HTERT RPE-1 (cell line): ENCODE data around the gene FER.
"Not testable (repeated sequence)": the region's sequence is repeated elsewhere in the genome, so short reads cannot be mapped to it uniquely, and the experiment has no call there.

Source experiments
- in situ Hi-C: fragments of 300-500 bp; cut with MboI; formaldehyde crosslinking; loops from 4 replicates; pipeline ENCODE4 v1.14.3; 2020; ENCODE audit warnings: low sequenced_read_pairs

FER gene

DNA sequence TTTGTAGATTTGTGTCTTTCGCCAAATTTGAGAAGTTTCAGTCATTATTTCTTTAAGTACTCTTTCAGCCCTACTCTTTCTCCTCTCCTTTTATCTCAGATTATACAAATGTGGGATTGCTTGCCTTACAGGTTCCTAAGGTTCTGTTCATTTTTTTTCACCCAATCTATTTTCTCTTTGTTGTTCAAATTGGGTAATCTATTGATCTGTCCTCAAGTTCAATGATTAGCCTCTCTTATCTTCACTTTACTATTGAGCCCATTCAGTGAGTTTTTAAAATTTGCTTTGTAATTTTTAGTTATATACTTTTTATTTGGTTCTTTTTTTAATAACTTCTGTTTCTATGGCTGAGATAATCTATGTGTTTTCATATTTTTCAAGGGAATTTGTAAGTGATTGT is 282.1 kb downstream of the FER start:
- in situ Hi-C loops = no loop called here

DNA sequence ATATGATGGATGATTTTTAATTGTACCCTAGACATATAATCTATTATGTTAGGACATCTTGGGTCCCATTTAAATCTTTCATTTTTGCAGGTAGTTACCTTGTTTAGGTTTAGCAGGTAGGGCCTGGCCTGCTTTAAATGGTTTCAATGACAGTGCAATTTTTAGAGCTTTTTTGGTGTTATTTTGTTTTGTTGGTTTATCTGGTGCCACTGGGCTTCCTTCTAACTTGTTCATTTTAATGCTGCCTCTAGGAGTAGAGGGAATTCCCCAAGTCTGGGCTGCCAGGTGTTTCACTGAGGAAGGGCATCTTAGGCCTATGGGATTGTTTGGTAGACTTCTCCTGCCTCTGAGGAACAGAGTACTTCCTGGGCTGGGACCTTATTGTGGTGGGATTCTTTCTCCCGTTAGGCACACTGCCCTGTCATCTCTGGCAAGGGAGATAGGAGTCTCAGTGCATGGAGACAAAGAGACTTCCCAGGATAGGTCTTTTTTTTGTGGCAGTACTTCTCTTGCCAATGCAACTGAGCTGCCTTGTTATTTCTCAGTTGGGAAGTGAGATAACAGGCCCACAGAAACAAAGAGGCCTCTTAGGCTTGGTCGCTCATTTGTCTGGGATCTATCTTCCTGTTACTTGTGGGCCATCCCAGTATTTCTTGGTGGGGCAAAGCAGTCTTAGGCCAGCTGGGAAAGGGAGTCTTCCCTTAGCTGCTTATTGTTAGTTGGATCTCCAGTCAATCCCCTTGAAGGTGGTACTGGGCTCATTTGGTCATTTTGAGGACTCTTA is 282.9 kb downstream of the FER start:
- in situ Hi-C loops = no loop called here

DNA sequence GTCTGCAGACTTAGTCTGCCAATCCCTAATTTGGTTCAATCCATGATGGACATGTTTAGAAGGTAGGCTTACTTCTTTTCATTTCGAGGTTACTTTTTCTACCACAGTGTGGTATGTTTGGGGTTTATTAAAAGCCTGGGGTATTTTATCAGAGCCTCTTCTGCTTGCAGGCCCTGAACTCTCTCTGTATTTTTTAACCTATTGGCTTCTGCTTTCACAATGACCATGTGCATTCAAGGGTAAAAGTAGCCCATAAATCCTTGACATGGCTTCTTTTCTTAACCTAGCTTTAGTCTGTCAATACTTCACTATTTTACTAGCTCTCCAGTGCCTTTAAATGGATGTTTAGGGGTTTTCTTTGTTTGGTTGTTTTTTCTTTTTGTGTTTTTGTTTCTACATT is 286.6 kb downstream of the FER start:
- in situ Hi-C loops = no loop called here

- in situ Hi-C loops = no loop called here
Measured at GRCh38 chr5:109035436-109035835, 287.7 kb downstream of the FER start.

GRCh38 chr5:109038209-109038840 is 290.6 kb downstream of the FER start:
- in situ Hi-C loops = no loop called here

DNA sequence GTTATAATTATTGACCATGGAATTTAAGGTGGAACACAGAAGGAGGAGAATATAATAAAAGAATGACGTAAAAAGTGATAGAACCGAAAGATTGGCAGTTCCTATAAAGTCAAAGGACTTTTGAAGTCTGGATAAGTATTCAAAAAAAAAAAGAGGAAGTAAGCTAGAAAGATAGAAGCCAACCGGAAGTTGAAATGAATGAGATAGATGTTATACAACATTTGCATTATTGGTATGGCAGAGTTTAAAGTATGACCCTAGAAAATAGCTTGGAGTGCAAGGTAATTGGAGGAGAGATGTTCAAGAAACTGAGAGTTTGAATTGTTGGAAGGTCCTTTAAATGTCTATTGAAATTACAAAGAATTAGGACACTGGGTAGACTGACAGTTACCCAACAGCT is 293.6 kb downstream of the FER start:
- in situ Hi-C loops = no loop called here

DNA sequence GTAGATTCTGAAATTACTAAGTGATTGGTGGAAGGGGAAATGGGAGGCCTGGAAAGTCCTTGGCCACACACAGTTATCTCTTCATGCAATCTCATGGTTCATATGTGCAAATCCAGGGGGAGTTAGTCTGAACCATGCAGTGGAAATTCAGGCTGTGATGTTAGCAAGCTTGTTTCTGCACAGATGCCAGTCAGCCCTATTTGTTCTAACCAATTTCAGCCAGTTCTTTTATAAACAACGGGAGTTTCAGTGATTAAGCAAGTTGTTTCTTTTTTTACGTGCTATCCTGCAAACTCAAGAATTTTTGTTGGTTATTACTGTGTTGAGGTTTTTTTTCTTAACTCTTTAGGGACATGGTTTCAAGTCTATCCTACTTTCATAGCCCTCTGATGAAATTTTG is 298.0 kb downstream of the FER start:
- in situ Hi-C loops = no loop called here

DNA sequence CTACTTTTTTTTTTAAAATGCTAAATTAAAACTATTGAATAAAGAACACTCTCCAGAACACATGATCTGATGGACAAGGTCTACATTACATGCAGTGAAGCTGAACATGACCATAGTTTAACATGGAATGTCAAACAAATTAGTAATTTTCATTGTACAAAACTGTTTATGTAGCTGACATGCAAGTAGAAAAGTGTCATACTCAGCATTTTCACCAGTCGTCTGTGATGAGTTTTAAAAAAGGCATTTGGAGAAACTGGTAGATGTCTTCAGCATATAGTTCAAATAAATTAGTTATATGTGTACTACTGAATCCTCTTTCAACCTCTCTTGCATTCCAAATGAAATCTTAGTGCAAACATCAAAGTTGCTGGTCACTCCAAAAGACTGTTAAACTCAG is 301.9 kb downstream of the FER start:
- in situ Hi-C loops = no loop called here

DNA sequence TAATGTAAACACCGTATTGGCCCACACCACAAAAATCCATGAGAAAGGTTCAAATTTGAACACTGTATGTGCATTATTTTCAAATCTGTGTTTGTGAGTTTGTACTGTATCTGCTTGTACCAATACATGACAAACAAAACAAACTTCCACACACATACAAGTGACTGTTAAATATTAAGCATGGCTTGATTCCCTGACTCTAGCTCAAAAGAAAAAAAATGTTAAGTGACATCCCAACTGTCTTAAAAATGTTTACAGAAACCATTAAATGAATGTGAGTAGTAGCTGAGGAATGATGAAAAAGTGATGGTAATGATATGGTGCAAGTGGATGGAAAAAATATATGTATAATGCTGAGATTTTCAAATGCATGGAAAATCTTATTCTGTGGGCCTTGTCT is 302.6 kb downstream of the FER start:
- in situ Hi-C loops = not testable (repeated sequence)

DNA sequence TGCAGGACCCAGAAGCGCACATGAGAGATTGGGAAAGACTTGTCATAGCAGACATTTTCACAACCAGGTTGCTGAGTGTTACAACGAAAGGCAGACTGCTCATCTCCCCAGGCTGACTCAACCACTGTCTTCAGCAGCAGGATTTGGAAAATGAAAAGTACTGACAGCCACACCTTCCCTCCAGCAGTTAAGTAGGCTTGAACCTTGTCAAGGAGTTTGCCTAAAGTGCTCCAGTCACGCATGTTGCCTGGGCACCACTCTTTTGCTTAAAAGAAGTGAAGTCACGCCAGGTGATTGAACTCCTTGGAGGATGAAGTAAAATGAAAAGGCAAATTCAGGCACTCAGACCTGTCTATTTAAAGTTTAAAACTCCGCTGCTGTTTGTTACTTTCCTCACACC is 304.5 kb downstream of the FER start:
- in situ Hi-C loops = not testable (repeated sequence)

- in situ Hi-C loops = no loop called here
Measured at GRCh38 chr5:109053995-109054417, 306.3 kb downstream of the FER start.

- in situ Hi-C loops = no loop called here
Measured at GRCh38 chr5:109060378-109061025, 312.8 kb downstream of the FER start.

DNA sequence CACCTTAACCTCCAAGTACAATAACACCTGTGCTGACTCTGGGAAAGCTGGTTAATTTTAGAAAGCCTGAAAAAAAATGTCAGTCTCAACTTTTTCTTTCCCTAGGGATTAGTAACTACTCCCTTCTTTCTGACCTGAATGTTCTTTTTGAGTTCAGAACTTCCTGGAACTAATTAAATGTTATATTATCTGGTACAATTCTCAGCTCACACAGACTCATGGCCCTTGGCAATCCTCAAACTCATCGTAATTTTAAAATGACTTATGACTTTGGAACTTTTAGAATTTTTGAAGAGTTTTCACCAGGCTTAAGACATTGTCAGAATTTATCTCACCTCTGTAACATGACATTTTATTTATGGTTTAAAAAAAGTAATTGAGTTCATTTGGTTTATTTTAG is 315.0 kb downstream of the FER start:
- in situ Hi-C loops = no loop called here

DNA sequence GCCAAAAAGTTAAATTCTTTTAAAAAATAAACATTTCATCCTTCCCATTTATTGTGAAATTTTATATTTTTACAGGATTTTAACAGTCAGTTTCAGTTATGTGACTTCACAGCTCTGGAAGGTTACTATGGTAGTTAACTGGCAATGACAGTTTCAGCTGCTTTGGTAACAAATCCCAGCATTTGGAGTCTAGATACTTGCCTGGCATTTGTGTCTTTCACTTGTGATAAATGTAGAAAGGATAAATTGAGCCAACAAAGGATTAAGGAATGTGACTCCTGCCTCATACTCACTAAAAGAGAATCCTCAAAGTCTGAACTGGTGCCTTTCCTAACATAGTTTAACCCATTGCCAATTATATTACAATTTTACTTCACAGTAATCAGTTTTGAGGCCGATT is 315.5 kb downstream of the FER start:
- in situ Hi-C loops = no loop called here

DNA sequence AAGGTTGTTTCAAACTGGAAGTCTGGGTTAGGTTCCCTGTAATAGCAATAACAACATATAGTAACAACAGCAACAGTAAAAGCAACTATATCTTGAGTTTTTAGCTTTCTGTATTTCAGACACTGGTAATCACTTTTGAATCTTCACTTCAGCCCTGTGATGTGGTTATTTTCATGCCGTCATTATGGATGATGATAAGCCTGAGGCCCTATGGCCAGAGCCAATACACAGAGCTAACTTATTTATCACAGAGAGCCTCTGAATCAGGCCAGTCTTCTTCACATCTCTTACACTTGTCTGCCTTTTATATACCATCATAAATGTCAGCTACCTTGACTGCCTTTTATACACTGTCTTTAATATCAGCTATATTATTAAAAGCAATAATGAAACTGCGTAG is 329.0 kb downstream of the FER start:
- in situ Hi-C loops = no loop called here

DNA sequence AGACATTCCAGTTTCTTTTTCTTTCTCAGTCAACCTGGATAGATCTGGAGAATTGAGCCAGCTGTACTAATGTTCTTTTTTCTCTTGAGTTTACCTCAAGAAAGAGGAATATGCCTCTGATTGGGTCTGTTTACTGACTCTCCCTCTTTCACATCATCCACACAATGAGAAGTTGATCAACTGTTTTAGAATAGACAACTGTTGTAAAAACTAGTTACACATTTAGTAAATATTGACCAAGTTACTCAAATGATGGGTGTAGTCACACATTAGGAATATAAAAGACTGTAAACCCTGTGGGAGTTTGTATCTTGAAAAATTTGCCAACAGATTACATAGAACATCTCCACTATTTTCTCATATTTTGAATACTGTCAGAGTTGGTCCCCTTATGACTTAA is 330.8 kb downstream of the FER start:
- in situ Hi-C loops = no loop called here

GRCh38 chr5:109080481-109080880 is 332.8 kb downstream of the FER start:
- in situ Hi-C loops = no loop called here

DNA sequence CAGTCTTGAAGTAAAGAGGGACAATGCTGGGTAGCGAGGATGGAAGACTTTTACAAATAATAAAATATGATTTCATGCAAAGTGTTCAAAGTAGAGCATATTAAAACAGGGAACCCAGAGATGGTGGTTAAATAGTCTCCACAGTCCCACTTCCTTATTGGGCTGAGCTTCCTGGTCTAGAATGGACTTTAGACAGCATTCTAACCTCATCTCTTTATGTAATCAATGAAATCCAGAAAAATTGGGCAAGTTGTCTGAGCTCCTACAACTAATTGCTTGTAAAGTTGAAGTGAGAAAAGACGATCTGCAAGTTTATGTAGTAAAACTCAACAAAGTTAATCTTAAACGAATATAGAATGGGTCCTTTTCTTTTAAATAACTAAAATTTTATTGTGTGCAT is 333.2 kb downstream of the FER start:
- in situ Hi-C loops = no loop called here

- in situ Hi-C loops = no loop called here
Measured at GRCh38 chr5:109083937-109084336, 336.2 kb downstream of the FER start.

- in situ Hi-C loops = no loop called here
Measured at GRCh38 chr5:109089191-109089590, 341.5 kb downstream of the FER start.

GRCh38 chr5:109099081-109099480 is 351.4 kb downstream of the FER start:
- in situ Hi-C loops = no loop called here

- in situ Hi-C loops = no loop called here
Measured at GRCh38 chr5:109100971-109101370, 353.3 kb downstream of the FER start.
